ENCODE measurements around the gene ZCCHC7. TPM values are rescaled to one million over a fixed set of nuclear protein-coding genes. Genes with fewer than 3 reads are reported as not detected.

ZCCHC7 gene
- total and polyA plus RNA-seq, 9 of the 15 experiments (the other 6 are each of a cell fraction or from before 2014, with no cell fraction given) = 34.1 to 68.9 (median 48.8) TPM

GRCh38 chr9:37239224-37239859 lies 119.0 kb downstream of the ZCCHC7 start (continued):
- TF ChIP-seq CHD7 (IDR thresholded peaks at IDR 0.05; ENCODE audit: low read depth, low read length) (no peak), FOXM1 (IDR thresholded peaks at IDR 0.05; ENCODE audit: low read depth) (peak; percentile 91), FOXM1 (CRISPR knock-in tag; IDR thresholded peaks at IDR 0.05; ENCODE audit: low read depth) (no peak), TSC22D4 (tag; IDR thresholded peaks at IDR 0.05) (no peak), TFE3 (CRISPR knock-in tag; IDR thresholded peaks at IDR 0.05) (no peak), SMAD4 (CRISPR knock-in tag; conservative IDR thresholded peaks at IDR 0.05) (no peak), MAFF (IDR thresholded peaks at IDR 0.05; ENCODE audit: low read length) (peak; percentile 73), TAF7 (tag; IDR thresholded peaks at IDR 0.05) (no peak), MEF2D (tag; conservative IDR thresholded peaks at IDR 0.05; ENCODE audit: low read depth) (no peak), HES1 (IDR thresholded peaks at IDR 0.05; ENCODE audit: low read depth) (no peak), ZNF324 (CRISPR knock-in tag; IDR thresholded peaks at IDR 0.05) (no peak), MYC (IDR thresholded peaks at IDR 0.05; ENCODE audit: low read depth, low read length) (no peak), MYC (CRISPR knock-in tag; IDR thresholded peaks at IDR 0.05; ENCODE audit: borderline replicate concordance, low read depth) (no peak), ESRRA (IDR thresholded peaks at IDR 0.05; ENCODE audit: borderline replicate concordance, low read depth) (peak; percentile 50; the same call in 1 of the 2 replicates), POLR2G (IDR thresholded peaks at IDR 0.05; ENCODE audit: low read depth, low read length) (no peak), EHMT2 (IDR thresholded peaks at IDR 0.05) (peak; percentile 78; the same call in 1 of the 2 replicates)
